ENCODE results near the gene FAT2.

DNA sequence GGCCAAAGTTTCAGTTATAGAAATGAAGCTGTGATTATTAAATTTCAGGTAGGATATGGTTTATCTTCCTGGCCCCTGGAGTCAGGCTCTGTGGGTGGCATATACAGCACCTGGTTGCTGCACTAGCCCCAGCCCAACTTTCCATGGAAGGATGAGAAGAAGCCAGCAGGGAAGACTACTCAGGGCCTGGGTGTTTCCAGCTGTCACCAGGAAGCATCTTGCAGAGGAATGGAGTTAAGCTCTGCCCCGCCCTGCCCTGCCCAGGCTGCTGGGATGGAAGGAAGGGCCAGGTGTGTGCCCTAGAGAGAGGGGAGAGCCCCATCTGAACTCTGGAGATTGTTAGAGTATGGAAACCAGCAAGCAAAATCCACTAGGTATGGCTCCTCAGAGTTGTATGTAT, 42.8 kb upstream of the FAT2 start:
- TF ChIP-seq CTCF (IDR thresholded peaks at IDR 0.05 in 4 of 5, conservative IDR thresholded peaks at IDR 0.05 in 1 of 5) (no peak), POLR2A (IDR thresholded peaks at IDR 0.05) (no peak)

All from gastrocnemius medialis (tissue), 4 donors.